ENCODE measurements around the gene GRK6. TPM values are rescaled to one million over a fixed set of nuclear protein-coding genes. Genes with fewer than 3 reads are reported as not detected.
"Not testable (repeated sequence)": the region's sequence is repeated elsewhere in the genome, so short reads cannot be mapped to it uniquely, and the experiment has no call there.

The GRK6 gene
- polyA plus RNA-seq, 5 donors = 14.8 to 27.7 (median 17.7) TPM

GRCh38 chr5:177483994-177484901, 57.8 kb downstream of the GRK6 start:
- no peak for DNase-seq

- no peak for DNase-seq
Observed at GRCh38 chr5:177484902-177485549, 58.5 kb downstream of the GRK6 start.

- DNase-seq = not testable (repeated sequence)
Observed at GRCh38 chr5:177485753-177486152, 59.3 kb downstream of the GRK6 start.

- no peak for DNase-seq
Observed at GRCh38 chr5:177486256-177486655, 59.8 kb downstream of the GRK6 start.

- DNase-seq = no peak
Observed at GRCh38 chr5:177487144-177487543, 60.7 kb downstream of the GRK6 start.

GRCh38 chr5:177487975-177488374, 61.5 kb downstream of the GRK6 start:
- no peak for DNase-seq

GRCh38 chr5:177489119-177489716, 62.7 kb downstream of the GRK6 start:
- DNase-seq = no peak

GRCh38 chr5:177490311-177490991, 64.0 kb downstream of the GRK6 start:
- no peak for DNase-seq

GRCh38 chr5:177490992-177491391, 64.5 kb downstream of the GRK6 start:
- DNase-seq = no peak

GRCh38 chr5:177491429-177491945, 65.0 kb downstream of the GRK6 start:
- DNase-seq = no peak

GRCh38 chr5:177491983-177492746, 65.7 kb downstream of the GRK6 start:
- DNase-seq = no peak

Other genes with a start within 250 kb of the GRK6 start
- gene RAB24, start 123.0 kb upstream of the GRK6 start, polyA plus RNA-seq (ENCODE audit: insufficient read depth in 1 of 5, insufficient read length in 5 of 5, low replicate concordance in 1 of 5) = 10 to 100 TPM; 21.0 to 44.5 (median 27.0) TPM
- gene PRELID1, start 122.9 kb upstream of the GRK6 start, polyA plus RNA-seq (ENCODE audit: insufficient read depth in 1 of 5, insufficient read length in 5 of 5, low replicate concordance in 1 of 5) = 100 to 1,000 TPM in 1 of 5 donors, 10 to 100 TPM in 4; 75.9 to 128 (median 93.9) TPM
- 10 to 100 TPM; 16.7 to 39.9 (median 30.3) TPM for gene MXD3, start 114.8 kb upstream of the GRK6 start, polyA plus RNA-seq (ENCODE audit: insufficient read depth in 1 of 5, insufficient read length in 5 of 5, low replicate concordance in 1 of 5)
- gene LMAN2, start 75.0 kb upstream of the GRK6 start, polyA plus RNA-seq (ENCODE audit: insufficient read depth in 1 of 5, insufficient read length in 5 of 5, low replicate concordance in 1 of 5) = 100 to 1,000 TPM in 4 of 5 donors, 10 to 100 TPM in 1; 85.2 to 137 (median 105) TPM
- gene RGS14, start 68.8 kb upstream of the GRK6 start, polyA plus RNA-seq (ENCODE audit: insufficient read depth in 1 of 5, insufficient read length in 5 of 5, low replicate concordance in 1 of 5) = 10 to 100 TPM in 1 of 5 donors, 1 to 10 TPM in 4; 3.6 to 14.0 (median 8.5) TPM
- under 1 TPM in 1 of 5 donors, not detected in 4; 0.51 TPM for gene SLC34A1, start 42.2 kb upstream of the GRK6 start, polyA plus RNA-seq (ENCODE audit: insufficient read depth in 1 of 5, insufficient read length in 5 of 5, low replicate concordance in 1 of 5)
- not detected for gene PFN3, start 26.0 kb upstream of the GRK6 start, polyA plus RNA-seq (ENCODE audit: insufficient read depth in 1 of 5, insufficient read length in 5 of 5, low replicate concordance in 1 of 5)
- under 1 TPM in 4 of 5 donors, not detected in 1; 0.09 to 0.40 (median 0.17) TPM for gene F12, start 17.1 kb upstream of the GRK6 start, polyA plus RNA-seq (ENCODE audit: insufficient read depth in 1 of 5, insufficient read length in 5 of 5, low replicate concordance in 1 of 5)
- gene PRR7, start 20.1 kb downstream of the GRK6 start, polyA plus RNA-seq (ENCODE audit: insufficient read depth in 1 of 5, insufficient read length in 5 of 5, low replicate concordance in 1 of 5) = 1 to 10 TPM in 1 of 5 donors, under 1 TPM in 4; 0.39 to 2.5 (median 0.63) TPM
- gene DBN1, start 47.0 kb downstream of the GRK6 start, polyA plus RNA-seq (ENCODE audit: insufficient read depth in 1 of 5, insufficient read length in 5 of 5, low replicate concordance in 1 of 5) = 100 to 1,000 TPM; 121 to 218 (median 139) TPM
- 100 to 1,000 TPM in 1 of 5 donors, 10 to 100 TPM in 4; 55.0 to 128 (median 85.9) TPM for gene PDLIM7, start 70.9 kb downstream of the GRK6 start, polyA plus RNA-seq (ENCODE audit: insufficient read depth in 1 of 5, insufficient read length in 5 of 5, low replicate concordance in 1 of 5)
- gene DOK3, start 83.2 kb downstream of the GRK6 start, polyA plus RNA-seq (ENCODE audit: insufficient read depth in 1 of 5, insufficient read length in 5 of 5, low replicate concordance in 1 of 5) = 1 to 10 TPM; 5.6 to 6.6 (median 6.4) TPM
- gene DDX41, start 90.3 kb downstream of the GRK6 start, polyA plus RNA-seq (ENCODE audit: insufficient read depth in 1 of 5, insufficient read length in 5 of 5, low replicate concordance in 1 of 5) = 100 to 1,000 TPM in 1 of 5 donors, 10 to 100 TPM in 4; 74.4 to 104 (median 84.1) TPM
- 100 to 1,000 TPM in 1 of 5 donors, 10 to 100 TPM in 4; 84.2 to 108 (median 94.9) TPM for gene FAM193B, start 127.9 kb downstream of the GRK6 start, polyA plus RNA-seq (ENCODE audit: insufficient read depth in 1 of 5, insufficient read length in 5 of 5, low replicate concordance in 1 of 5)
- gene TMED9, start 165.5 kb downstream of the GRK6 start, polyA plus RNA-seq (ENCODE audit: insufficient read depth in 1 of 5, insufficient read length in 5 of 5, low replicate concordance in 1 of 5) = 100 to 1,000 TPM; 117 to 180 (median 130) TPM
- 10 to 100 TPM; 17.3 to 30.0 (median 21.2) TPM for gene B4GALT7, start 173.5 kb downstream of the GRK6 start, polyA plus RNA-seq (ENCODE audit: insufficient read depth in 1 of 5, insufficient read length in 5 of 5, low replicate concordance in 1 of 5)

All from right lung (tissue), 5 donors.